Measurements from ENCODE around the gene CRHR1.
"Not testable (repeated sequence)": the region's sequence is repeated elsewhere in the genome, so short reads cannot be mapped to it uniquely, and the experiment has no call there.

The CRHR1 gene

DNA sequence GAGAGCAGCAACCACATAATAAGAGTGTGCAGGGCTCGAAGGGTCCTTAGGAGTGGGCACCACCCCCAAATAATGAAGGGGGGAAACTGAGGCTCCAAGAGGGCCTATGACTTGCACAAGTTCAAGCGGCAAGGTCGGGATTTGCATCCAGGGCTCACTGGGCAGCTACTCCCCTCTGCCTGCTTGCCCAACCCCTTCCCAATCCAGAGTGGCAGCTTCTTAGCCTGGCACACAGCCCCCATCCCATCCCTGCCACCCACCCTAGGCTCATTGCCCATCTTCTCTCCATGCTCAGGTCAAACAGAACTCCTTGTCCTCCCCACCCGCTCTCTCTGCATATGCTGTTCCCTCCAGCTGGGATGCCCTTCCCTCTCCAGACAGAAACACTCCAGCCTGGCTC, 63.0 kb downstream of the CRHR1 start:
- no peak for DNase-seq

- DNase-seq = no peak
These were observed 63.6 kb downstream of the CRHR1 start for GRCh38 chr17:45847747-45848146.

DNA sequence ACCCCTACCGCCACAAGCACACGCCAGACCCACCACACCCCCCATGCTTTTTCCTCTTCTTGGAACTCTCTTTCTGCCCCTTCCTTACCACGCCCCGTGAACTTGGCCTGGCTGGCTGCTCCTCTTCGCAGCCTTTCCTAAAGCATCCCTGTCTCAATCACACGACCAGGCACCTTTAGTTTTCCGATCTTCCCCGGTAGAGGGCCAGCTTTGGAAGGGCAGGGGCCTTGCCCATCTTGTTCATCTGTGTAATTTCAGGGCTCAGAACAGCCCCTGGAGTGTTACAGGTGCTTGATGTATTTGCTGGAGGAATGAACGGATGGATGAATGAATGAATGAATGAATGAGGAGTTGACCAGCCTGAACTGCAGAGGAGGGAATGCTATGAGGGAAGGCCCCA, 64.3 kb downstream of the CRHR1 start:
- DNase-seq = no peak

- DNase-seq = no peak
These were observed 64.9 kb downstream of the CRHR1 start for GRCh38 chr17:45848868-45849535.

DNA sequence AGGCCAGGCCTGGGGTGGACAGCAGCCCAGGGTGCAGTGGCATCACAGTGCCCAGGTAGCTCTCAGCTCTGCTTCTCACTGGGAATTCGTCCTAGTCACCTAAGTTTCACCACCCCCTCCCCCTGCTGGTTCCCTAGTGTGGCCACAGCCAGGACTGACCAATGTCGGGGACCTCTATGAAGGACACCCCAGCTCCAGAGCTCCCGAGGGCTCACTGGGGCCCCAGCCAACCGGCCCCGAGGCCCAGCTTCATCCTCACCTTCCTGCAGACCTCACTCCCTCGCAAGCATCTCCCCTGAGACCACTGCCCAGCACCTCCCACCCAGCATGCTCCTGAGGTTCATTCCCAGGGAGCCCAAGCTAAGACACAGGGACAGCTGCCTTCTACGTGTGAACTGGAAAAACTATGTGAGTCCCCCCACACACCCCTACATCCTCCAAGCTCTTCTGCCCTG, 65.4 kb downstream of the CRHR1 start:
- DNase-seq = no peak

DNA sequence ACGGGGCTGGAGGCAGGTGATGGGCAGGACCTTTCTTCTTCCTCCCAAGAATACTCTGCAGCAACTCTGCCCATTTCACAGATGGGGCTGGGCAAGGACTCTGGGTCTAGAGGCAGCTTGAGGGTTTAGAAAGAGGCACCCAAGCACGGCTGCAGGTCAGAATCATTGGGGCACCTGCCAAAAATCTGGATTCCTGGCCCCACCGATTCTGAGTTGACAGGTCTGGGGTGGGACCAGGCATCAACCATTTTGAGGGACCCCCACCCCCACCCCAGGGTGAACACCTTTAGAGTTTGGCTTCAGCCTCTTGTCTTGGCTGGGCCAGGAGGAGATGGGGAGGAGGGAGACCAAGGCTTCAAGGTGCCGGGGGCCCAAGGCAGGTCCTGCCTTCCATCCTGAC, 65.9 kb downstream of the CRHR1 start:
- DNase-seq = no peak

GRCh38 chr17:45850468-45850867, 66.3 kb downstream of the CRHR1 start:
- no peak for DNase-seq

- DNase-seq = no peak
These were observed 66.9 kb downstream of the CRHR1 start for GRCh38 chr17:45851022-45851421.

GRCh38 chr17:45851464-45851863, 67.3 kb downstream of the CRHR1 start:
- DNase-seq = no peak

DNA sequence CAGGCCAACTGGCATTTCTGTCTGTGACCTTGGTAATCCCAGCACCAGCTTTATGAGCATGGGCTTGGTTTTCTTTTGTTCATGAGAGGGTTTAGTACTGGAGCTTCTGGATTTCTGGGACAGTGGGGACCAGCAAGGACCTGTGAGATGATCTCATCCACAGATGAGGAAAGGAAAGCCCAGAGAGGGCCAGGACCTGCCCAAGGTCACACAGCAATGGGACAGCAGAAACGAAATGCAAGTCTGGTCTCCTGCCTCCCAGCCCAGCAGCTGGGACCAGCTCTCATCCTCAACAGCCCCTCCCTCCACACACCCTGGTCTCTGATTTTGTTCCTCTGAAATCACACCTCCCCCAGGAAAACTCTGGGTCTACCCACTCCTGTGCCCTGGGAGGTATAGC, 67.8 kb downstream of the CRHR1 start:
- DNase-seq = no peak

GRCh38 chr17:45852535-45853297, 68.6 kb downstream of the CRHR1 start:
- peak; percentile 33 to 51 for DNase-seq

GRCh38 chr17:45854209-45854608, 70.1 kb downstream of the CRHR1 start:
- no peak for DNase-seq

- DNase-seq = no peak
These were observed 71.7 kb downstream of the CRHR1 start for GRCh38 chr17:45855691-45856336.

DNA sequence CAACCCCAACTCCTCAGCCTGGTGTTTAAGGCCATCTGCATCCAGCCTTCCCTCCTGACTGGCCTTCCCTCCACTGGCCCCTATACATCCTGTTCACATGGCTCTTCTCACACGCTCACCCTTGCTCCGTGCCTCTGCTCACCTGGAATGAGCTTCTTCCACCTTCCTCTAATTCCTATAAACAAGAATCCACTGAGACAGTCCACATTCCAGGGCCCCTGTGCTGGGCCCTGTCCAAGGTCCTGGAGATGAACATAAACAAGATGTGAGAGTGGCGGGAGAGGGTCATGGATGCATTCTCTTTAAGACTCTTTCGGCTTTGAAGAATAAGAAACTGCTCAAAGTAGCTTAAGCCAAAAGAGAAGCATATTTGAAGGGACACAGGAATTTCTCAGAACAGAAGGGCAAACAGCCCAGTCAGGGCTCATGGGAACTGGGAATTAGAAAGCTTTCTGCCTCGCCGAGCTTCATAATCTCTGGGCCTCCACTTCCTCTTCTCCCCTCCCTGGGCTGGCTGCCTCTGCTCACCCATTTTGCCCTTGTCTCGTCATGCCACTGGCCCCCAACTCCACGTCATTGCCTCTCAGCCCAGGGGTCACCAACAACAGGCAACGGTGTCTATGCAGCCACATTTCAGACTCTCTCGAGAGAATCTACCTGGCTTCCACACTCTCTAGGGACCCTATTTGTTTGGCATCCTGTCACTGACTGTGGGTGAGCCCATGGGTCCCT, 74.0 kb downstream of the CRHR1 start:
- DNase-seq = no peak

DNA sequence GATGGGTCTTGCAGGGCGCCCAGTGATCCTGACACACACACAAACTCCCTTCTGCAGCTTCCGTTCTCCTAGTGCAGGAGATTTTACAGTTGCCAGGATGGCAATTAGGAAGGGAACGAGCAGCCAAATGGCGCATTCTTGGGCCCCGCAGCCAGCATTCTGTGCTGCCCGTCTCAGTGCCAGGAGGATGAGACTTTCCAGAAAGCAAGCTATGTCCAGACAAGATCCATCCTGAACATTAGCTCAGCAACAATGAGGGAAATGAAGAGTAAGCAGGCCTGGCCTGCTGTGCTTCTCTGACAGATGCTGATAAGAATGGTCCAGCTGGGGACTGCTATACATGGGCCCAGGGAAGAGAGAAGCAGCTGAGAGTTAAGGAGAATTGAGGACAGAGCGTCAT, 77.0 kb downstream of the CRHR1 start:
- DNase-seq = no peak

GRCh38 chr17:45862127-45862526, 78.0 kb downstream of the CRHR1 start:
- DNase-seq = not testable (repeated sequence)

DNA sequence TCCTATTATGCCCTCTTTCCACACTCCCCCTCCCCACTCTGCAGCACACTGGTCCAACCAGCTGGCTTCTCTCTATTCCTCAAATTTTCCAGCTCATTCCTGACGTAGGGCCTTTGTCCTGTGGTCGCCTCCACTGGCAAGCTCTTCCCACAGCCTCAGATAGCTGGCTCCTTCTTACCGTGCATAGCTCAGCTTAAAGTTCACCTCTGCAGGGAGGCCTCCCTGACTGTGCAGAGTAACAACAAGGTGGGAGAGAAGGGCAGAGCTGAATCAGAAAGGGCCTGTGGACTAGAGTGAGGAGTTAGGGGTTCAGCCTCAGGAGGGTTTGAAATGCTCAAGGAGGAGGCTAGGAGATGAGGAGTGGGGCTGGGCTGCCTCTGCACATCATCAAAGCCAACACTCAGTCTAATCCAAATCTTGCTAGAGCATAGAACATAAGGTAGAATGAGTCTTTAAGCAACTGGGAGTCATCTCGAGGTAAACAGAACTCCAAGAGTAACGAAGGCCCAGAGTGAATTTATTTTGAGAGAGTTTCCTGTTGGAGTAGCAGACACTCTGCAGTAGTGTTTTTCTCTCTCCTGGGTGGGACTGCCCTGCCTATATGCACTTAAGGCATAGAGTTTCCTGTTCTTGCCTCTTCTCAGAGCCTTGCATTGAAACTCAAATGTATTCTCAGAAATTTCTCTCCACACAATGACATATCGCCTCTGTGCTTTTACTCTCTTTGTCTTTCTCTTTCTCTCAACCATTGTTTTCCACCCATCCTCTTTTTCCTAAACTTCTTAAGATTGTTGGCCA, 79.9 kb downstream of the CRHR1 start:
- DNase-seq = no peak

DNA sequence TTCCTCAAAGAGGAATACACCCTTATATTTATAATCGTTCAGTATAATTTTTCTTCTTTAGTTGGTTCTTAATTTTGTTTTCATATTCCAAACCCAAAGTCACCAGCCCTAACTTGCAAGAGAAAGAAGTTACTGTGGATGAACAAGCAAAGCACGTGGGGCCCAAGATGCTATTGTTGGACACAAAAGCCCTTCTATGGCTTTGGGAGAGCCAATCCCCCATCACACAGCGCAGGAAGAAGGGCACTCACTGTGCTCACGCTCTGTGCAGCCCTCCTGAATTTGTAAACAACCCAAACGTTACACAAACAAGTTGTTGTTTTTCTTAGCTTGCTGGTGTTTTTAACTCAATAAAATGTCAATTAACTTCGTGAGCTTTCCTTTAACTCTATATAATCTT, 83.1 kb downstream of the CRHR1 start:
- DNase-seq = no peak

- DNase-seq = no peak
These were observed 83.6 kb downstream of the CRHR1 start for GRCh38 chr17:45867702-45868101.

- no peak for DNase-seq
These were observed 84.2 kb downstream of the CRHR1 start for GRCh38 chr17:45868276-45868675.

DNA sequence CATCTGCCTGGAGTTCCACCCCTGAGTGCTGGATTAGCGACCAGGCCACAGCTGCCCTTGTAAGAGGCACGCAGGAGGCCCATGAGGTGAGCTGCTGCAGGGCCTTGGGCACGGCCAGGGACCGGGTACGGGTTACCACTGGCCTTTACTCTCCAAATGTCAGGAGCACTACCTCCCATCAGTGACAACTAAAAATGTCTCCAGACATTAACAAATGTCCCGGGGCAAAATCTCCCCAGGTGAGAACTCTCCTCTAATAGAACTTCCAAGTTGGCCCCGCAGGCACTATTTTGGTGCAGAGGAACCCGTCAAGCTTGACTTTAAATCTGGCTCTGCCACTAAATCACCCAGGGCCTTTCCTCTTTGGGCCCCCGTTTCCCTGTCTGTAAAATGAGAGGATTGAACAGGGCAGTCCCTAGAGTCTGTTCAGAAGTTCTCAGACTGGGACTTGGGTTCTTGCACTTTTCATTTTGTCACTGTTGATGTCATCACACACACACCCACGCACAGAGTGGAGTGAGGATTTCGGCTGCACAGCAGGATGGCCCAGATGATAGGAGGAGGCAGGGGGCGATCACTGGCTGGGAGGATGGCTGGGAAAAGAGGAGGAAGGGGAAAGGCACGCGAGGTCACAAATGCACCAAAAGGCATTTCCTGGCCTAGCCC, 85.7 kb downstream of the CRHR1 start:
- no peak for DNase-seq
